H9 (cell line): ENCODE results near the gene SPOCK3. TPM values are rescaled to one million over a fixed set of nuclear protein-coding genes. Genes with fewer than 3 reads are reported as not detected.

Experiments used
- DNase-seq: peaks from one replicate; pipeline ENCODE4 v3.0.0-alpha.2; 2017
- H2AFZ ChIP-seq: one replicate; pipeline ENCODE4 v1.6.1; 2013; ENCODE audit warnings: mild to moderate bottlenecking, low read length, control low read depth, moderate library complexity
- H2AK5ac ChIP-seq: 2 replicates; pipeline ENCODE4 v1.6.1; 2013; ENCODE audit warnings: low read length, control low read depth, mixed read lengths; ENCODE audit not compliant: insufficient read length
- H2BK120ac ChIP-seq: one replicate; pipeline ENCODE4 v1.6.1; 2013; ENCODE audit warnings: low read depth, mild to moderate bottlenecking, low read length, control low read depth, inconsistent platforms; ENCODE audit not compliant: poor library complexity, severe bottlenecking
- H2BK12ac ChIP-seq: 2 replicates; pipeline ENCODE4 v1.6.1; 2013; ENCODE audit warnings: low read length, control low read depth, mixed read lengths, low read depth; ENCODE audit not compliant: insufficient read length
- H2BK15ac ChIP-seq: 2 replicates; pipeline ENCODE4 v1.6.1; 2013; ENCODE audit warnings: low read depth, low read length, control low read depth
- H2BK20ac ChIP-seq: one replicate; pipeline ENCODE4 v1.6.1; 2013; ENCODE audit warnings: low read depth, mild to moderate bottlenecking, low read length, control low read depth, inconsistent platforms; ENCODE audit not compliant: poor library complexity, severe bottlenecking
- H2BK5ac ChIP-seq: 2 replicates; pipeline ENCODE4 v1.6.1; 2013; ENCODE audit warnings: low read length, control low read depth, mixed read lengths; ENCODE audit not compliant: insufficient read length
- H3K14ac ChIP-seq: 2 replicates; pipeline ENCODE4 v1.6.1; 2013; ENCODE audit warnings: low read length, control low read depth; ENCODE audit not compliant: insufficient read depth
- H3K18ac ChIP-seq: 2 replicates; pipeline ENCODE4 v1.6.1; 2013; ENCODE audit warnings: low read depth, mild to moderate bottlenecking, mixed read lengths, low read length, control low read depth; ENCODE audit not compliant: insufficient read length
- H3K23ac ChIP-seq: 2 replicates; pipeline ENCODE4 v1.6.1; 2013; ENCODE audit warnings: low read length, control low read depth, mixed read lengths, low read depth; ENCODE audit not compliant: insufficient read length
- H3K23me2 ChIP-seq: 2 replicates; pipeline ENCODE4 v1.6.1; 2013; ENCODE audit warnings: low read depth, mild to moderate bottlenecking, mixed read lengths, low read length, control low read depth; ENCODE audit not compliant: insufficient read length, poor library complexity, severe bottlenecking
- H3K27ac ChIP-seq: 2 replicates; pipeline ENCODE4 v1.5.1; 2013; ENCODE audit warnings: low read length, control low read depth, mixed read lengths, low read depth; ENCODE audit not compliant: insufficient read length
- H3K27me3 ChIP-seq: 2 replicates; pipeline ENCODE4 v1.6.1; 2013; ENCODE audit warnings: low read length, control low read depth, inconsistent platforms; ENCODE audit not compliant: insufficient read depth
- H3K4ac ChIP-seq: 2 replicates; pipeline ENCODE4 v1.6.1; 2013; ENCODE audit warnings: low read depth, mild to moderate bottlenecking, control low read depth, inconsistent platforms, low read length, moderate library complexity
- H3K4me1 ChIP-seq: 2 replicates; pipeline ENCODE4 v1.6.1; 2013; ENCODE audit warnings: low read length, control low read depth, inconsistent platforms; ENCODE audit not compliant: insufficient read depth
- H3K4me2 ChIP-seq: 2 replicates; pipeline ENCODE4 v1.6.1; 2013; ENCODE audit warnings: low read length, control low read depth, mixed read lengths; ENCODE audit not compliant: insufficient read length, insufficient read depth
- H3K56ac ChIP-seq: 2 replicates; pipeline ENCODE4 v1.6.1; 2013; ENCODE audit warnings: low read depth, mild to moderate bottlenecking, mixed read lengths, low read length, control low read depth; ENCODE audit not compliant: insufficient read length
- H3K79me1 ChIP-seq: 2 replicates; pipeline ENCODE4 v1.6.1; 2013; ENCODE audit warnings: low read depth, mild to moderate bottlenecking, moderate library complexity, low read length, control low read depth, inconsistent platforms; ENCODE audit not compliant: insufficient read depth, poor library complexity, severe bottlenecking
- H3K79me2 ChIP-seq: 2 replicates; pipeline ENCODE4 v1.6.1; 2013; ENCODE audit warnings: low read length, control low read depth, inconsistent platforms; ENCODE audit not compliant: insufficient read depth
- H3K9ac ChIP-seq: 2 replicates; pipeline ENCODE4 v1.6.1; 2013; ENCODE audit warnings: low read length, control low read depth, mixed read lengths; ENCODE audit not compliant: insufficient read length; ENCODE audit errors: extremely low read depth
- H3K9me3 ChIP-seq: one replicate; pipeline ENCODE4 v1.6.1; 2013; ENCODE audit warnings: low read depth, low read length, inconsistent platforms; ENCODE audit not compliant: control insufficient read depth
- H3T11ph ChIP-seq: one replicate; pipeline ENCODE4 v1.6.1; 2013; ENCODE audit warnings: mild to moderate bottlenecking, low read length, control low read depth, inconsistent platforms
- H4K20me1 ChIP-seq: one replicate; pipeline ENCODE4 v1.6.1; 2013; ENCODE audit not compliant: control insufficient read depth, insufficient read length, insufficient read depth
- H4K5ac ChIP-seq: 2 replicates; pipeline ENCODE4 v1.6.1; 2013; ENCODE audit warnings: low read depth, mild to moderate bottlenecking, mixed read lengths, low read length, control low read depth; ENCODE audit not compliant: insufficient read length
- H4K8ac ChIP-seq: replicated peaks from 2 replicates; pipeline ENCODE4 v1.6.1; 2013; ENCODE audit warnings: low read length, control low read depth, mixed read lengths, low read depth; ENCODE audit not compliant: insufficient read length
- H4K91ac ChIP-seq: 2 replicates; pipeline ENCODE4 v1.6.1; 2013; ENCODE audit warnings: low read depth, mild to moderate bottlenecking, moderate library complexity, mixed read lengths, low read length, control low read depth; ENCODE audit not compliant: insufficient read length
- H3K27ac Mint-ChIP-seq, 3 experiments: 2 replicates in 2 of 3; 3 replicates in 1 of 3; pipeline ENCODE4 v1.8.0; 2020 to 2021; ENCODE audit warnings: mixed read lengths in 3 of 3, mild to moderate bottlenecking in 1 of 3, moderate library complexity in 1 of 3
- H3K27me3 Mint-ChIP-seq: 2 replicates; pipeline ENCODE4 v1.8.0; 2021; ENCODE audit warnings: low read depth, mild to moderate bottlenecking, moderate library complexity, mixed read lengths
- H3K36me3 Mint-ChIP-seq, 3 experiments: 2 replicates in 2 of 3; 3 replicates in 1 of 3; pipeline ENCODE4 v1.8.0; 2020 to 2021; ENCODE audit warnings: low read depth in 3 of 3, mixed read lengths in 3 of 3; ENCODE audit not compliant: insufficient read depth in 1 of 3
- H3K4me1 Mint-ChIP-seq, 2 experiments: 2 replicates each; pipeline ENCODE4 v1.8.0; 2020; ENCODE audit warnings: mixed read lengths in 2 of 2
- H3K4me3 Mint-ChIP-seq, 2 experiments: 2 replicates in 1 of 2; 3 replicates in 1 of 2; pipeline ENCODE4 v1.8.0; 2020 to 2021; ENCODE audit warnings: mild to moderate bottlenecking in 2 of 2, mixed read lengths in 2 of 2, moderate library complexity in 1 of 2
- H3K9me3 Mint-ChIP-seq, 2 experiments: 2 replicates in 1 of 2; 3 replicates in 1 of 2; pipeline ENCODE4 v1.8.0; 2020; ENCODE audit warnings: mild to moderate bottlenecking in 2 of 2, mixed read lengths in 2 of 2, moderate library complexity in 1 of 2
- total RNA-seq: library from RNA; stranded (reverse); gene quantifications from 2 replicates; pipeline ENCODE4 v1.2.1, GENCODE V29; 2021
- TF ChIP-seq, protein P1 (sequence below): fragments of 200-600 bp; sonication (generic); conservative IDR thresholded peaks from 3 replicates; pipeline ENCODE4 v1.8.0; 2021; ENCODE audit warnings: antibody characterized with exemption, mild to moderate bottlenecking

Gene SPOCK3
- total RNA-seq, 1 experiment from 2014 or later = 0.28 TPM

DNA sequence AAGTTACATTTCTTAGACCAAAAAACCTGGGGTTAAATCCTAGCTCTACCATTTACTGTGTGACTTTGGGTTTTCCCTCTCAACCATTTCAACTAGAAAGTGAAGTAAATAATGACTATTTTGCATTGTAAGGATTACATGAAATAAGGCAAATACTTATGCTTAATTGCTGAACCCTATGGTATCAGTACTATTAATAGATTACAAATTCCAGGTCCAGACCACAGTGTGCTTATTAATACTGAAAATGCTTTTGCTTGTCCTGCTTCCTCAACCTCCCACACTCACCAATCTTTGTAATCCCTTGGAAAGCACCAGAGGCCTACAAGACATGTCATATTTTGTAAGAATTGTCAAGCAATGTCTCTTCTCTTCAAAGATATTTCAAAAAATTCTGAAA is 456.5 kb downstream of the SPOCK3 start:
- H2AFZ ChIP-seq = no peak overlapping the region
- TF ChIP-seq, protein P1, sequence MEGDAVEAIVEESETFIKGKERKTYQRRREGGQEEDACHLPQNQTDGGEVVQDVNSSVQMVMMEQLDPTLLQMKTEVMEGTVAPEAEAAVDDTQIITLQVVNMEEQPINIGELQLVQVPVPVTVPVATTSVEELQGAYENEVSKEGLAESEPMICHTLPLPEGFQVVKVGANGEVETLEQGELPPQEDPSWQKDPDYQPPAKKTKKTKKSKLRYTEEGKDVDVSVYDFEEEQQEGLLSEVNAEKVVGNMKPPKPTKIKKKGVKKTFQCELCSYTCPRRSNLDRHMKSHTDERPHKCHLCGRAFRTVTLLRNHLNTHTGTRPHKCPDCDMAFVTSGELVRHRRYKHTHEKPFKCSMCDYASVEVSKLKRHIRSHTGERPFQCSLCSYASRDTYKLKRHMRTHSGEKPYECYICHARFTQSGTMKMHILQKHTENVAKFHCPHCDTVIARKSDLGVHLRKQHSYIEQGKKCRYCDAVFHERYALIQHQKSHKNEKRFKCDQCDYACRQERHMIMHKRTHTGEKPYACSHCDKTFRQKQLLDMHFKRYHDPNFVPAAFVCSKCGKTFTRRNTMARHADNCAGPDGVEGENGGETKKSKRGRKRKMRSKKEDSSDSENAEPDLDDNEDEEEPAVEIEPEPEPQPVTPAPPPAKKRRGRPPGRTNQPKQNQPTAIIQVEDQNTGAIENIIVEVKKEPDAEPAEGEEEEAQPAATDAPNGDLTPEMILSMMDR = no peak
- H4K20me1 ChIP-seq = no peaks in the 10 kb centered on the region
- no peak overlapping the region for H3K27ac ChIP-seq
- H2BK12ac ChIP-seq = no peak overlapping the region
- H3K18ac ChIP-seq = no peak overlapping the region
- no peak overlapping the region for H3K4ac ChIP-seq
- no peaks in the 10 kb centered on the region for H3K27me3 Mint-ChIP-seq
- H2BK20ac ChIP-seq = no peak overlapping the region
- no peak overlapping the region for H3K4me3 Mint-ChIP-seq
- no peaks in the 10 kb centered on the region for H3K23me2 ChIP-seq
- no peaks in the 10 kb centered on the region; the same call in 1 of the 2 replicates for H3K4me1 ChIP-seq
- H2BK15ac ChIP-seq = no peak overlapping the region
- H3K4me1 Mint-ChIP-seq = peaks cover 9 to 15% of the 10 kb centered on the region in 2 experiments; a peak in 3 of 4 replicates
- no peak overlapping the region for H2AK5ac ChIP-seq
- no peak overlapping the region for H3K14ac ChIP-seq
- no peak overlapping the region for H3K4me2 ChIP-seq
- H3K27ac Mint-ChIP-seq = no peak overlapping the region; a peak in 1 of 7 replicates
- H3K9me3 Mint-ChIP-seq = no peaks in the 10 kb centered on the region
- H3K9ac ChIP-seq = no peak overlapping the region
- H3K36me3 Mint-ChIP-seq = peaks cover 0 to 9% (median 0%) of the 10 kb centered on the region in 3 experiments; a peak in 2 of 7 replicates
- no peak for DNase-seq
- no peak overlapping the region for H4K5ac ChIP-seq
- H2BK5ac ChIP-seq = no peak overlapping the region
- no peaks in the 10 kb centered on the region for H3K79me2 ChIP-seq
- H3K56ac ChIP-seq = no peak overlapping the region
- H3K23ac ChIP-seq = no peak overlapping the region
- no peak overlapping the region for H4K91ac ChIP-seq
- H3T11ph ChIP-seq = no peak overlapping the region
- H3K9me3 ChIP-seq = no peaks in the 10 kb centered on the region
- no peak overlapping the region for H2BK120ac ChIP-seq
- H3K79me1 ChIP-seq = no peaks in the 10 kb centered on the region
- H4K8ac ChIP-seq = no peak overlapping the region
- no peaks in the 10 kb centered on the region for H3K27me3 ChIP-seq
